Parathyroid adenoma (tissue), 2 donors: ENCODE measurements around the gene ZDHHC21.

Experiments
- H2AFZ ChIP-seq: fragments of 300-600 bp; sonication (generic); one replicate; pipeline ENCODE4 v1.7.0; 2017; ENCODE audit warnings: antibody characterized with exemption, mild to moderate bottlenecking
- H3K27ac ChIP-seq: fragments of 300-600 bp; sonication (generic); one replicate; pipeline ENCODE4 v1.7.0; 2017
- H3K27me3 ChIP-seq: fragments of 300-600 bp; sonication (generic); one replicate; pipeline ENCODE4 v1.7.0; 2017; ENCODE audit warnings: low read length; ENCODE audit not compliant: control insufficient read depth, insufficient read depth
- H3K36me3 ChIP-seq: fragments of 300-600 bp; sonication (generic); one replicate; pipeline ENCODE4 v1.7.0; 2017; ENCODE audit warnings: low read length; ENCODE audit not compliant: control insufficient read depth, insufficient read depth
- H3K4me1 ChIP-seq: fragments of 300-600 bp; sonication (generic); one replicate; pipeline ENCODE4 v1.7.0; 2017; ENCODE audit warnings: control low read depth
- H3K4me2 ChIP-seq: fragments of 300-600 bp; sonication (generic); one replicate; pipeline ENCODE4 v1.7.0; 2017; ENCODE audit warnings: low read length
- H3K4me3 ChIP-seq: fragments of 300-600 bp; sonication (generic); one replicate; pipeline ENCODE4 v1.7.0; 2017; ENCODE audit warnings: low read depth, low read length
- H3K79me2 ChIP-seq: fragments of 300-600 bp; sonication (generic); one replicate; pipeline ENCODE4 v1.7.0; 2017; ENCODE audit warnings: control low read depth
- H3K9ac ChIP-seq: fragments of 300-600 bp; sonication (generic); one replicate; pipeline ENCODE4 v1.7.0; 2017; ENCODE audit warnings: mild to moderate bottlenecking
- H3K9me3 ChIP-seq: fragments of 300-600 bp; sonication (generic); one replicate; pipeline ENCODE4 v1.7.0; 2017; ENCODE audit warnings: low read length; ENCODE audit not compliant: control insufficient read depth
- CTCF ChIP-seq: fragments of 300-600 bp; sonication (generic); IDR thresholded peaks from one replicate; pipeline ENCODE4 v1.7.0; 2017; ENCODE audit warnings: antibody characterized with exemption, mild to moderate bottlenecking
- donor health status: primary hyperparathyroidism.

ZDHHC21 gene

DNA sequence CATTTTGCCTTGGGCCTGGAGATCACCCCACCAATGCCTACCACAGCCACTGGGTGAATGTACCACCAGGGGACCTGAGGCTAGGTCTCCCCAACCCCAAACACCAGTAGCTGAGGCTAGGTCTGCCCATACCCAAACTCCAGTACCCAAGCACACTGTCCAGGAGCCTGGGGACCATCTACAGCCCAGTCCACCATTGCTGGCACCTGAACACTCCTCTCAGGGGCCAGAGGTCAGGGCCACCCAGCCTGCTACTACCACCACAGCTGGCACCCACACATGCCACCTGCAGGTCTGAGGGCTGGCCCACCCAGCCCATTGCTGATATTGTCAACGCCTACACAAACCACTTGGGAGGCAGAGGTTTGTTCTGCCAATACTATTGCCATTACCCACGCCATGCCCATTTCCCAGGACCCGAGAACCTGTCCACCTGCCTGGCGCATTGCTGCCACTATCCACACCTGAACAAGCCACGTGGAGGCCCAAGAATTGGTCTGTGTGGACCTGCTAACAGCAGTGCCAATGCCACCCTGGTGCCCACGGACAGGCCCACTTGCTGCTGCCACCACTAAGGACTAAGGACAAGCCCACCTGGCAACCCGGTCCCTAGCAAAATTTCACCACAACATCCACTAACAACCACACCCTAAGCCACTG lies 59.2 kb downstream of the ZDHHC21 start:
- Histone ChIP-seq H3K4me2 (no peak overlapping the region), H3K27ac (no peak overlapping the region), H3K9ac (no peak overlapping the region), H3K4me3 (no peak overlapping the region), H3K4me1 (no peaks in the 10 kb centered on the region), H2AFZ (no peak overlapping the region), H3K27me3 (no peaks in the 10 kb centered on the region), H3K79me2 (no peaks in the 10 kb centered on the region), H3K36me3 (no peaks in the 10 kb centered on the region), H3K9me3 (no peaks in the 10 kb centered on the region)
- no peak for TF ChIP-seq CTCF

GRCh38 chr9:14633148-14633547 lies 60.1 kb downstream of the ZDHHC21 start:
- no peak overlapping the region for H3K4me2 ChIP-seq
- H3K36me3 ChIP-seq, result no peaks in the 10 kb centered on the region
- H2AFZ ChIP-seq, result no peak overlapping the region
- no peaks in the 10 kb centered on the region for H3K79me2 ChIP-seq
- no peaks in the 10 kb centered on the region for H3K9me3 ChIP-seq
- no peak overlapping the region for H3K9ac ChIP-seq
- TF ChIP-seq CTCF, result no peak
- no peaks in the 10 kb centered on the region for H3K27me3 ChIP-seq
- H3K4me1 ChIP-seq, result no peaks in the 10 kb centered on the region
- H3K27ac ChIP-seq, result no peak overlapping the region
- no peak overlapping the region for H3K4me3 ChIP-seq

DNA sequence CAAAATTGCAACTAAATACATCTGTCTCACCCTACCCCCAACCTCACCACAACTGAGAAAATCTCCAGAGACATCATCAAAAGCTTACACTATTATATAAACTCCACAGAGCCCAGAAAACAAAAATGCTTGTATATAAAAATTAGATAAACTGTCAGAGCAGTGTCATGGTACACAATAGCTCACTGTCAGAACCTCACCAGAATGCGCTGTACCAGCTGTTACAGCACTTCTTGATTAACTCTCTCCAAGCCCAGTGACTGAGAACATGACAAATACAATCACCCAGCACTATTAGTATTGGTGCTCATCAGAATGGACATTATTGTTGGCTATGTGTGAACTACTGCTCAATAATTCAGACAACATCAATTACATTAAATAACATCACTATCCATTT lies 65.7 kb downstream of the ZDHHC21 start:
- Histone ChIP-seq H3K79me2 (no peaks in the 10 kb centered on the region), H3K27ac (no peak overlapping the region), H3K9ac (no peak overlapping the region), H3K27me3 (no peaks in the 10 kb centered on the region), H3K36me3 (no peaks in the 10 kb centered on the region), H2AFZ (no peak overlapping the region), H3K4me1 (no peaks in the 10 kb centered on the region), H3K4me2 (no peak overlapping the region), H3K9me3 (no peaks in the 10 kb centered on the region), H3K4me3 (no peak overlapping the region)
- TF ChIP-seq CTCF, result no peak

DNA sequence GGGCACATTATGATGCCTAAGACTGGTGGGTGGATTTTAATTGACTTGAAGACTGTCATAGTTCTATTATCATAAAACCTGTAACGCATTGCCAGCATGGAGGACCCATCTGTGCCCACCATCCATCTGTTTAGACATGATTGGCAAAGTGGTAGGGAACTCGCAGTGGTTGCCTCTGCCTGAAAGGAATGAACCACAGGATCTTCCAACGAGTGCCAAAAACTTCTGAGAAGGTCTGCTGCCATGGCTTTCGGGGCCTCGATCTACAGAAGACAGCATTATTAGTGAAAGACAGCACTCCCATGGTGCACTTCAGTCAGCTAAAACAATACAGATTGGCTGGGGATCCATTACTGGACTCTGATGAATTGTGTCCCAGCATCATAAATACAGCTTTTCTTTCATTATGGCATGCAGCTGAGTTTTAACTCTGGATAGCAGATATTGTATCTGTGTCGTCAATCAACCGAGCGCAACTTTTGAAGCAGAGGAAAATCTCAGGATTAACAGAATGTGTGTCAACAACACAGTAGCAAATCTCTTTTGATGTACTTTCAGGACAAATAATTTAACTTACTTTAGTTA lies 74.3 kb downstream of the ZDHHC21 start:
- H3K4me2 ChIP-seq, result no peak overlapping the region
- H3K27me3 ChIP-seq, result no peaks in the 10 kb centered on the region
- no peak overlapping the region for H3K4me3 ChIP-seq
- no peak for TF ChIP-seq CTCF
- no peaks in the 10 kb centered on the region for H3K36me3 ChIP-seq
- no peak overlapping the region for H3K9ac ChIP-seq
- no peak overlapping the region for H3K27ac ChIP-seq
- H3K4me1 ChIP-seq, result no peaks in the 10 kb centered on the region
- H2AFZ ChIP-seq, result no peak overlapping the region
- H3K79me2 ChIP-seq, result no peaks in the 10 kb centered on the region
- H3K9me3 ChIP-seq, result no peaks in the 10 kb centered on the region
